ENCODE data around the gene ARHGAP8.

The ARHGAP8 gene

DNA sequence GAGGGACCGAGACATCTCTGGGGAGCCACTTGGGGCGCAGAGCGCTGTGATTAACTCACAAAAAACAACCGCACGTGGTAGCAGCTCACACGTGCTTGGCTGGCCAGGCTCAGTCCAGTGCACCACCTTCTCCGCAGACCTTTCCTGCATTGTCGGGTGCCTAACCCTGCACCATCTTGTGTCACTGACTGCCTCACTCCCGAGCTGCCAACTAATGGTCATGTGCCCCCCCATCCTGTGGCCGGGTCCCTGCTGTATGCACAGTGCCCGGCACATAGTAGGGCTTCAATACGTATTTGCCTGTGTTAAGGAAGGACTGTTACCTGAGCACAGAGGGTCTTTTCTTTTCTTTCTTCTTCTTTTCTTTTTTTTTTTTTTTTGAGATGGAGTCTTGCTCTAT lies 71.9 kb downstream of the ARHGAP8 start:
- TF ChIP-seq, protein P1, sequence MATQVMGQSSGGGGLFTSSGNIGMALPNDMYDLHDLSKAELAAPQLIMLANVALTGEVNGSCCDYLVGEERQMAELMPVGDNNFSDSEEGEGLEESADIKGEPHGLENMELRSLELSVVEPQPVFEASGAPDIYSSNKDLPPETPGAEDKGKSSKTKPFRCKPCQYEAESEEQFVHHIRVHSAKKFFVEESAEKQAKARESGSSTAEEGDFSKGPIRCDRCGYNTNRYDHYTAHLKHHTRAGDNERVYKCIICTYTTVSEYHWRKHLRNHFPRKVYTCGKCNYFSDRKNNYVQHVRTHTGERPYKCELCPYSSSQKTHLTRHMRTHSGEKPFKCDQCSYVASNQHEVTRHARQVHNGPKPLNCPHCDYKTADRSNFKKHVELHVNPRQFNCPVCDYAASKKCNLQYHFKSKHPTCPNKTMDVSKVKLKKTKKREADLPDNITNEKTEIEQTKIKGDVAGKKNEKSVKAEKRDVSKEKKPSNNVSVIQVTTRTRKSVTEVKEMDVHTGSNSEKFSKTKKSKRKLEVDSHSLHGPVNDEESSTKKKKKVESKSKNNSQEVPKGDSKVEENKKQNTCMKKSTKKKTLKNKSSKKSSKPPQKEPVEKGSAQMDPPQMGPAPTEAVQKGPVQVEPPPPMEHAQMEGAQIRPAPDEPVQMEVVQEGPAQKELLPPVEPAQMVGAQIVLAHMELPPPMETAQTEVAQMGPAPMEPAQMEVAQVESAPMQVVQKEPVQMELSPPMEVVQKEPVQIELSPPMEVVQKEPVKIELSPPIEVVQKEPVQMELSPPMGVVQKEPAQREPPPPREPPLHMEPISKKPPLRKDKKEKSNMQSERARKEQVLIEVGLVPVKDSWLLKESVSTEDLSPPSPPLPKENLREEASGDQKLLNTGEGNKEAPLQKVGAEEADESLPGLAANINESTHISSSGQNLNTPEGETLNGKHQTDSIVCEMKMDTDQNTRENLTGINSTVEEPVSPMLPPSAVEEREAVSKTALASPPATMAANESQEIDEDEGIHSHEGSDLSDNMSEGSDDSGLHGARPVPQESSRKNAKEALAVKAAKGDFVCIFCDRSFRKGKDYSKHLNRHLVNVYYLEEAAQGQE (IDR thresholded peaks at IDR 0.05; ENCODE audit: insufficient replicate concordance, low read depth) = no peak
- TF ChIP-seq GABPA (IDR thresholded peaks at IDR 0.05; ENCODE audit: low read depth) (no peak), POLR2AphosphoS5 (IDR thresholded peaks at IDR 0.05; ENCODE audit: low read depth) (no peak), SPI1 (IDR thresholded peaks at IDR 0.05; ENCODE audit: borderline replicate concordance, low read depth) (no peak)
- TF ChIP-seq, protein P2, sequence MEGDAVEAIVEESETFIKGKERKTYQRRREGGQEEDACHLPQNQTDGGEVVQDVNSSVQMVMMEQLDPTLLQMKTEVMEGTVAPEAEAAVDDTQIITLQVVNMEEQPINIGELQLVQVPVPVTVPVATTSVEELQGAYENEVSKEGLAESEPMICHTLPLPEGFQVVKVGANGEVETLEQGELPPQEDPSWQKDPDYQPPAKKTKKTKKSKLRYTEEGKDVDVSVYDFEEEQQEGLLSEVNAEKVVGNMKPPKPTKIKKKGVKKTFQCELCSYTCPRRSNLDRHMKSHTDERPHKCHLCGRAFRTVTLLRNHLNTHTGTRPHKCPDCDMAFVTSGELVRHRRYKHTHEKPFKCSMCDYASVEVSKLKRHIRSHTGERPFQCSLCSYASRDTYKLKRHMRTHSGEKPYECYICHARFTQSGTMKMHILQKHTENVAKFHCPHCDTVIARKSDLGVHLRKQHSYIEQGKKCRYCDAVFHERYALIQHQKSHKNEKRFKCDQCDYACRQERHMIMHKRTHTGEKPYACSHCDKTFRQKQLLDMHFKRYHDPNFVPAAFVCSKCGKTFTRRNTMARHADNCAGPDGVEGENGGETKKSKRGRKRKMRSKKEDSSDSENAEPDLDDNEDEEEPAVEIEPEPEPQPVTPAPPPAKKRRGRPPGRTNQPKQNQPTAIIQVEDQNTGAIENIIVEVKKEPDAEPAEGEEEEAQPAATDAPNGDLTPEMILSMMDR (IDR thresholded peaks at IDR 0.05; ENCODE audit: insufficient read depth, low read length) = no peak
- H3K27ac ChIP-seq (replicated peaks) = no peak overlapping the region
- H3K27me3 ChIP-seq (ENCODE audit: insufficient read depth, poor library complexity, severe bottlenecking) = no peaks in the 10 kb centered on the region
- no peak for DNase-seq (ENCODE audit: low read depth in 1 of 2, low spot score in 1 of 2)
- H3K4me3 ChIP-seq (replicated peaks; ENCODE audit: insufficient read depth, low read length) = no peak overlapping the region

DNA sequence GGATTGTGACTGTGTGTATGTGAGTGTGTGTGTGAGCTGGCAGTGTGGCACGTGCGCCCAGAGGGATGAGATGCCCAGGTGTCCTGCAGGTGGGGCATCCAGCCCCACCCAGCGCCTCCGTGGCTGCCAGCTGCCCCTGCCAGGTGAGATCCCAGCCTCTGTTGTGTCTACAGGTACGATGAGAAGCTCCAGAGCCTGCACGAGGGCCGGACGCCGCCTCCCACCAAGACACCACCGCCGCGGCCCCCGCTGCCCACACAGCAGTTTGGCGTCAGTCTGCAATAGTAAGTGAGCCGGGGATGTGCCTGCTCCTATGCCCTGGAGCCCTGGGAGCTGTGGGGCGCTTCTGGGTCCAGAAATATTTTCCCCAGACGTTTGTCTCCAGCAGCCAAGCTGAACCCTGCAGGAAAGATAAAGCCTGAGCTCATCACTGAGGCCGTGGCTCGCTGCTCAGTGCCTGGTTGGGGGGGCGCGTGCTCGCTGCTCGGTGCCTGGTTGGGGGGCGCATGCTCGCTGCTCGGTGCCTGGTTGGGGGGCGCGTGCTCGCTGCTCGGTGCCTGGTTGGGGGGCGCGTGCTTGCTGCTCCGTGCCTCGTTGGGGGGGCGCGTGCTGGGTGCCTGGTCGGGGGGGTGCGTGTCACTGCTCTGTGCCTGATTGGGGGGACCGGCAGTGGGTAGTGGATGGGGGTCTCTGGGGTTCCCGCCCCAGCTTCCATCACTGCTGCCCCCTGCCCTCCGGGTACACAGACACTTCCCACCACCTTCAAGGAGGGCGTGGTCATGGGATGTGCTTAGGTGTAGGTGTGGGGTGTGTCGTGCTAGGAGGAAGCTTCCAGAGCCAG lies 73.2 kb downstream of the ARHGAP8 start:
- Histone ChIP-seq H3K27me3 (ENCODE audit: insufficient read depth, poor library complexity, severe bottlenecking) (no peaks in the 10 kb centered on the region), H3K4me3 (replicated peaks; ENCODE audit: insufficient read depth, low read length) (no peak overlapping the region), H3K27ac (replicated peaks) (no peak overlapping the region)
- TF ChIP-seq, protein P1 (IDR thresholded peaks at IDR 0.05; ENCODE audit: insufficient replicate concordance, low read depth) = no peak
- no peak for TF ChIP-seq SPI1 (IDR thresholded peaks at IDR 0.05; ENCODE audit: borderline replicate concordance, low read depth)
- TF ChIP-seq POLR2AphosphoS5 (IDR thresholded peaks at IDR 0.05; ENCODE audit: low read depth) = no peak
- TF ChIP-seq, protein P2 (IDR thresholded peaks at IDR 0.05; ENCODE audit: insufficient read depth, low read length) = no peak
- DNase-seq (ENCODE audit: low read depth in 1 of 2, low spot score in 1 of 2) = no peak

DNA sequence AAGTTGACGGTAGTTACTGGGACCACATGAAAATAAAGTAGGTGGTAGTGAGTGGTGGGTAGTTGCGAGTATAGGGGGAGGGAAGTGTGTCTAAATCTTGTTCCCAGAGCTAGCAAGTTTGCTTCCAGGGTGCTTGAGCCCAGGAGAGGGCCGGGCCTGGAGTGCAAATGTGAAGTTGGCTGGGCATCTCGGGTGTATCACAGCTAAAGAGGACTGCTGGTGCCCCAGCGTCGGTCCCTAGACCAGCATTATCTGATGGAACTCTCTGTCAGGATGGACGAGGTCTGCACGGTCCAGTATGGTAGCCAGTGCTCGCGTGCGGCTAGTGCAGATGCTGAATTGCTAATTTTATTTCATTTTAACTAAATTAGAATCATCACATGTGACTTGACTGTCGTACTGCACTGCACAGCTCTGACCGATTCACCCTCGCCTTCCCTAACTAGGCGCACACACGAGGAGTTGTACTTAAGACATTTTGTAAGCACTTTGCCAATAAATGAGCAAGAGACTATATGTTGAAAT lies 75.4 kb downstream of the ARHGAP8 start:
- Histone ChIP-seq H3K4me3 (replicated peaks; ENCODE audit: insufficient read depth, low read length) (no peak overlapping the region), H3K27me3 (ENCODE audit: insufficient read depth, poor library complexity, severe bottlenecking) (no peaks in the 10 kb centered on the region), H3K27ac (replicated peaks) (no peak overlapping the region)
- DNase-seq (ENCODE audit: low read depth in 1 of 2, low spot score in 1 of 2) = no peak
- TF ChIP-seq GABPA (IDR thresholded peaks at IDR 0.05; ENCODE audit: low read depth) (no peak), SPI1 (IDR thresholded peaks at IDR 0.05; ENCODE audit: borderline replicate concordance, low read depth) (no peak), POLR2AphosphoS5 (IDR thresholded peaks at IDR 0.05; ENCODE audit: low read depth) (no peak)
- TF ChIP-seq, protein P1 (IDR thresholded peaks at IDR 0.05; ENCODE audit: insufficient replicate concordance, low read depth) = no peak
- TF ChIP-seq, protein P2 (IDR thresholded peaks at IDR 0.05; ENCODE audit: insufficient read depth, low read length) = no peak

All from HL-60 (cell line).